Neural crest cell (in vitro differentiated cells): ENCODE measurements around the gene PBX4. TPM values are rescaled to one million over a fixed set of nuclear protein-coding genes. Genes with fewer than 3 reads are reported as not detected.
A peak's percentile ranks its signal among the peaks of the same experiment; 100 is the strongest.

Experiments
- DNase-seq: peaks from one replicate; pipeline ENCODE4 v3.0.0; 2021; ENCODE audit warnings: low read depth, mixed read lengths, low spot score
- H3K27ac Mint-ChIP-seq: one replicate; pipeline ENCODE4 v1.8.0; 2021; ENCODE audit warnings: mild to moderate bottlenecking, mixed read lengths; ENCODE audit not compliant: unreplicated experiment
- H3K27me3 Mint-ChIP-seq: 2 replicates; pipeline ENCODE4 v1.8.0; 2021; ENCODE audit warnings: low read depth, mild to moderate bottlenecking, mixed read lengths
- H3K36me3 Mint-ChIP-seq: 2 replicates; pipeline ENCODE4 v1.8.0; 2021; ENCODE audit warnings: low read depth, mild to moderate bottlenecking, mixed read lengths
- H3K4me1 Mint-ChIP-seq: 2 replicates; pipeline ENCODE4 v1.8.0; 2021; ENCODE audit warnings: mixed read lengths
- H3K4me3 Mint-ChIP-seq: one replicate; pipeline ENCODE4 v1.8.0; 2021; ENCODE audit warnings: mild to moderate bottlenecking, mixed read lengths
- H3K9me3 Mint-ChIP-seq: 2 replicates; pipeline ENCODE4 v1.8.0; 2021; ENCODE audit warnings: mixed read lengths
- CTCF ChIP-seq: fragments of 200-600 bp; sonication (generic); conservative IDR thresholded peaks from 2 replicates; pipeline ENCODE4 v1.5.0; 2021; ENCODE audit warnings: antibody characterized with exemption, mild to moderate bottlenecking
- total RNA-seq: library from RNA; stranded (reverse); gene quantifications from 2 replicates; pipeline ENCODE4 v1.2.1, GENCODE V29; 2021

PBX4 gene
- total RNA-seq, 1 donor from 2014 or later, result 7.7 TPM

- H3K27me3 Mint-ChIP-seq, result no peaks in the 10 kb centered on the region
- no peaks in the 10 kb centered on the region for H3K36me3 Mint-ChIP-seq
- no peak for DNase-seq
- H3K4me3 Mint-ChIP-seq, result no peak overlapping the region
- TF ChIP-seq CTCF, result no peak
- H3K4me1 Mint-ChIP-seq, result peaks cover 8% of the 10 kb centered on the region
- no peaks in the 10 kb centered on the region for H3K9me3 Mint-ChIP-seq
- no peak overlapping the region for H3K27ac Mint-ChIP-seq
Observed at GRCh38 chr19:19587771-19588170, 30.7 kb downstream of the PBX4 start.

DNA sequence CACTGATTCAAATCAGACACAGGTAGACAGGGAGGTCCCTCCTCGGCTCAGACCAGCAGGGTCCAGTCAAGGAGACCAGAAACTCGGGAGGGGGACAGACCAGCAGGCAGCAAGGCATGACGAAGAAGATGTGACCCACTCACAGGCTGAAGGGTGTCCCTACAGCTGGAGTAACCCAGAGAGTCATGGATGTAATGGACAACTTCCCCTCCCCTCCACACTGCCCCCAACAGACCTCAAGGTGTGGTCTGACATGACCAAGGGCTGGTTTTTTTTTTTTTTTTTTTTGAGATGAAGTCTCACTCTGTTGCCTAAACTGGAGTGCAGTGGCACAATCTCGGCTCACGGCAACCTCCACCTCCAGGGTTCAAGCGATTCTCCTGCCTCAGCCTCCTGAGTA, 34.1 kb downstream of the PBX4 start:
- peaks cover 8% of the 10 kb centered on the region for H3K4me1 Mint-ChIP-seq
- no peak overlapping the region for H3K27ac Mint-ChIP-seq
- H3K4me3 Mint-ChIP-seq, result no peak overlapping the region
- H3K27me3 Mint-ChIP-seq, result no peaks in the 10 kb centered on the region
- DNase-seq, result no peak
- no peak for TF ChIP-seq CTCF
- no peaks in the 10 kb centered on the region for H3K9me3 Mint-ChIP-seq
- H3K36me3 Mint-ChIP-seq, result no peaks in the 10 kb centered on the region

DNA sequence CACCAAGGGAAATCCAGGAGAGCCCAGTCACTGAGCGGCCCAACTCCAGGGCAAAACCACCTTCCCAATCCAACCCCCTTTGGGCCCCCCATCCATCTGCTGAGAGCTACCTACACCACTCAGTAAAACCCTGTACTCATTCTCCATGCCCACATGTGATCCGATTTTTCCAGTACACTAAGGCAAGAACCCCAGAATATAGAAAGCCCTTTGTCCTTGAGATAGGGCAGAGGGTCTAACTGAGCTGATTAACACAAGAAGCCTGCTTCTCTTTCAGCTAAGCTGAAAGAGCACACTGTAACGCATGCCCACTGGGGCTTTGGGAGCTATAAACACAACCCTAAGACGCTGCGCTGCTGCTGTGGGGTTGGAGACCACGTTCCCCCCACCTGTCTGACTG, 36.0 kb downstream of the PBX4 start:
- Mint-ChIP-seq H3K4me3 (no peak overlapping the region), H3K9me3 (no peaks in the 10 kb centered on the region), H3K36me3 (no peaks in the 10 kb centered on the region), H3K27me3 (no peaks in the 10 kb centered on the region), H3K4me1 (peaks cover 8% of the 10 kb centered on the region), H3K27ac (peak overlapping the region; percentile 19)
- no peak for TF ChIP-seq CTCF
- no peak for DNase-seq

GRCh38 chr19:19581391-19581790, 37.1 kb downstream of the PBX4 start:
- Mint-ChIP-seq H3K27me3 (no peaks in the 10 kb centered on the region), H3K9me3 (no peaks in the 10 kb centered on the region), H3K4me3 (no peak overlapping the region), H3K4me1 (peaks cover 8% of the 10 kb centered on the region), H3K36me3 (no peaks in the 10 kb centered on the region), H3K27ac (no peak overlapping the region)
- TF ChIP-seq CTCF, result no peak
- DNase-seq, result no peak

- no peaks in the 10 kb centered on the region for H3K9me3 Mint-ChIP-seq
- no peak overlapping the region for H3K4me3 Mint-ChIP-seq
- H3K36me3 Mint-ChIP-seq, result no peaks in the 10 kb centered on the region
- DNase-seq, result no peak
- TF ChIP-seq CTCF, result no peak
- H3K4me1 Mint-ChIP-seq, result peaks cover 11% of the 10 kb centered on the region
- H3K27me3 Mint-ChIP-seq, result no peaks in the 10 kb centered on the region
- H3K27ac Mint-ChIP-seq, result no peak overlapping the region
Observed at GRCh38 chr19:19580418-19580817, 38.1 kb downstream of the PBX4 start.
